Ishikawa (cell line): ENCODE results near the gene SYNGR2.

Source experiments
- CEBPB ChIP-seq: IDR thresholded peaks from 2 replicates; pipeline ENCODE4 v1.6.1; 2012
- REST ChIP-seq: IDR thresholded peaks from 2 replicates; pipeline ENCODE4 v1.6.1; 2012; ENCODE audit warnings: low read depth, mild to moderate bottlenecking
- TAF1 ChIP-seq: IDR thresholded peaks from 2 replicates; pipeline ENCODE4 v1.6.1; 2012; ENCODE audit warnings: low read depth, mild to moderate bottlenecking
- TEAD4 ChIP-seq: IDR thresholded peaks from 2 replicates; pipeline ENCODE4 v1.6.1; 2012
- USF1 ChIP-seq: IDR thresholded peaks from 2 replicates; pipeline ENCODE4 v1.6.1; 2012
- YY1 ChIP-seq: IDR thresholded peaks from 2 replicates; pipeline ENCODE4 v1.6.1; 2012; ENCODE audit warnings: low read depth

- TF ChIP-seq USF1 (no peak), TEAD4 (no peak), CEBPB (no peak), TAF1 (no peak), REST (no peak), YY1 (no peak)
Measured at GRCh38 chr17:78130090-78130436, 38.3 kb upstream of the SYNGR2 start.
